Stimulated activated CD8-positive, alpha-beta memory T cell treated with anti-CD3 and anti-CD28 coated beads, Interleukin-12 subunit alpha, Interleukin-12 subunit beta, amount 100 ng/mL, for 24 hours (primary cell): ENCODE measurements around the gene EVC.
"Not testable (repeated sequence)": the region's sequence is repeated elsewhere in the genome, so short reads cannot be mapped to it uniquely, and the experiment has no call there.

Source experiments
- DNase-seq: peaks from one replicate; pipeline ENCODE4 v3.0.0-alpha.2; 2020; ENCODE audit errors: extremely low read depth

EVC gene

GRCh38 chr4:5842456-5842855 is 131.5 kb downstream of the EVC start:
- no peak for DNase-seq

GRCh38 chr4:5843573-5844530 is 132.9 kb downstream of the EVC start:
- no peak for DNase-seq

- DNase-seq = no peak
Observed at GRCh38 chr4:5845035-5845905, 134.3 kb downstream of the EVC start.

GRCh38 chr4:5851637-5852301 is 140.8 kb downstream of the EVC start:
- DNase-seq = no peak

- no peak for DNase-seq
Observed at GRCh38 chr4:5852523-5853202, 141.7 kb downstream of the EVC start.

DNA sequence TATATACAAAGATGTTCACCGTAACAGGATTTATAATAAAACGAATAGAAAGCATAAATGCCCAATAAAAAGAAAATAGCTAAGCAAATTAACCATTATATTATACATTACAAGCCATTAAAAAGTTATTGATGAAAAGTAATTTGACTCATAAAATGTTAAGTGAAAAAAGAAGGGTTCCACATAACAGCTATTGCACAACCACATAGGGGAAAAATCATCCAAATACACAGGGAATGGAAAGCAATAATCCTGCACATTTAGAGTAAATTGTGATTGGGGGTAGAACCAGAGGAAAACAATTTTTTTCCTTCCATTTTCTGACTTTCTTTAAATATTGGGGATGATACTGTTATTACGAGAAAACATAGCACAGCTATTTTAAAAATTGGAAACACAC is 143.9 kb downstream of the EVC start:
- DNase-seq = no peak

- not testable (repeated sequence) for DNase-seq
Observed at GRCh38 chr4:5856362-5856761, 145.4 kb downstream of the EVC start.

GRCh38 chr4:5857199-5857598 is 146.2 kb downstream of the EVC start:
- DNase-seq = no peak

DNA sequence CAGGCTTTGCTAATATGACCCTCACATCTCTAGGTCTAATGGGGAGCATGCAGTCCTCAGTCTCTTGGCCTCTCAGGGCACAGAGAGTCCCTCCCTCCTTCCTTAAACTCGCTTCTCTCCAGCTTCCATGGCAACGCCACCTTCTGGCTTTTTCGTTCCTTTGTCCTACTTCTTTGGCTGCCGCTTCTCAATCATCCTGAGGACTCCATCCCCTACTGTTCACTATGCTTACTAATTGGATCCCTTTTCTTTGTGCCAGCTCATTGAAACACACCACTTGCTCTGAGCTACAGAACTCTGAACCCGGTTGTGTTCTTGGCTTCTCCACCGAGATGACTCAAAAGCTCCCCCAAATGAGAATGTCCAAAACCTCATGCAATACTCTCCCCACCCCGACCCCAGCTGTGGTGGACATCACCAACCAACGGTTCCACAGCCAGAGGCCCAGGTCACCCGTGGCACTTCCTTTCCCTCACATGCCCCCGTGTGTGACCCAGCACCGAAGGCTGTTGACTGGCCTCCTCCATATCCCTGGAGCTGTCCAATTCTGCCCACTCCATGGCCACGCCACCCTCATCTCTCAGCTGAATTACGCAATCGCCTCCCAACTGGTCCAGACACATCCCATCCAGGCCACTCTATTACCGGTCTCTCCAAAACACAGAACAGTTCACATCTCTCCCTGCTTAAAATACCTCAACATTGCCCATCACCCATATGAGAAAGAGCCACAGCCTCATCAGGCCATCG is 147.2 kb downstream of the EVC start:
- no peak for DNase-seq

- peak; percentile 22 for DNase-seq
Observed at GRCh38 chr4:5863461-5864113, 152.6 kb downstream of the EVC start.
